Thyroid gland (tissue), 4 donors: Measurements from ENCODE around the gene LONP2.

ENCODE experiments used
- CTCF ChIP-seq, 6 experiments: fragments of 200-600 bp in 3 of 6; fragments of 450-650 bp in 3 of 6; sonication (generic) in 3 of 6; IDR thresholded peaks; one replicate each; pipeline ENCODE4 v1.5.1; 2016 to 2019; ENCODE audit warnings: antibody characterized with exemption in 6 of 6, mild to moderate bottlenecking in 2 of 6, inconsistent platforms in 1 of 6, moderate library complexity in 1 of 6
- POLR2A ChIP-seq, 2 donors: fragments of 450-650 bp; IDR thresholded peaks; one replicate each; pipeline ENCODE4 v1.6.1; 2017; ENCODE audit warnings: antibody characterized with exemption in 2 of 2, mild to moderate bottlenecking in 2 of 2, moderate library complexity in 1 of 2

- no peak for TF ChIP-seq CTCF (IDR thresholded peaks at IDR 0.05)
- TF ChIP-seq POLR2A (IDR thresholded peaks at IDR 0.05) = no peak
These were observed 121.0 kb downstream of the LONP2 start for GRCh38 chr16:48365025-48365600.
